ENCODE measurements around the gene SLC38A4.
"Not testable (repeated sequence)": the region's sequence is repeated elsewhere in the genome, so short reads cannot be mapped to it uniquely, and the experiment has no call there.

Gene SLC38A4

DNA sequence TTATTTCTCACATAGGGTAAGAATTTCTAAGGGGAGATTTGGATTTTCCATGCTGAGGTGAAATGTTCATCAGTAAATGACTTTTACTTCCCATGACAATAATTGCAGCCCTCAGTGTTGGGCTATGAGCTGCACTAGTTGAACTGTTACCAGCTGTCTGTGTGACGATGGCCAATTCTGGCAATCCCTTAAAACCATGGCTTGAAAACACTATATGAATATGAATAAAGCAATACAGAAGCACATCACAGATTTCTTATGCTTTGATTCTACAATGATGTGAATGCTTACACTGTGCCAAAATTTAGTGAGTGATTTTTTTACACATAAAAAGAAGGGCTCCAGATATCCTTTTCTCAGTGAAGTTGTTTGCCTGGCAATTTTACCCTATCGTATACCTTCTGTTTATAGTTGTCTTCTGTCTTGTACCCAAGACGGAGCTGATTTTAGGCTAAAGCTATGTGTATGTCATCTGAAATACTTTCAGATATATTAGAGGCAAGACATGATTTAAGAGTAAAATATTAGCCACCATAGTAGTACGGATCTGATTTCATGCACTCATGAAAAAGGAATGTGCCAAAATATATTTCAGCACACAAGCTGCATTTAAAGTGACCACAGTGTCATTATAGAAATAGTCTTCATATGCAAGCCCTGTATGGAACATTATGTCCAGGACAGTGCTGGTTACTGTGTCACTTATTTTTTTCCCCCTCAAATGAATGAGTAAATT lies 52.0 kb downstream of the SLC38A4 start:
- no peak for DNase-seq

DNA sequence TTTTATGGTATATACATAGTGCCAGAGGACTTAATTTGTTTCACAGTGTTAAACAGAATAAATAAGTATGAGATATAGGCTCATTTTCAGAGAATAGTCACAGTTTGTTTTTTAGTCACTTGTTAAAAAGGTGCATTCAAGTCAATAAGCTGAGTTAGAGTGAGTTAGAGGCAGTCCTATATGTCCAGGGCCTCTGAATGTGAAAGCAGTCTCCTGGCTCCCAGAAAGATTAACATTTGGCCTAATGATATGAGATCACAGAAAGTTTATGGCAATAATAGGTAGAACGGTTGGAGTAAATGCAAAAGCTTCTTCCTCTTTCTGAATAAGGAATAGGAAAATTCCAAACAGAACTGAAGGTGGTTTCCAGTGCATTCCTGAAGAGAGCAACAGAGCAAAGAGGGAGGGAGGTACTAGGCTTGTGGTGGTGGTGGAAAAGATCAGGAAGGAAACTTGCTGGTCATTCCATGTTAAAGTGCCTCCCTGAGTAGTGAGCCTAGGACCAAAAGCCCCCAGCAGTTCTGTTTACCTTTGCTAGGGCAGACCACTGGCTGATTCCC lies 54.4 kb downstream of the SLC38A4 start:
- DNase-seq = no peak

- DNase-seq = no peak
These were observed 55.2 kb downstream of the SLC38A4 start for GRCh38 chr12:46770501-46771183.

DNA sequence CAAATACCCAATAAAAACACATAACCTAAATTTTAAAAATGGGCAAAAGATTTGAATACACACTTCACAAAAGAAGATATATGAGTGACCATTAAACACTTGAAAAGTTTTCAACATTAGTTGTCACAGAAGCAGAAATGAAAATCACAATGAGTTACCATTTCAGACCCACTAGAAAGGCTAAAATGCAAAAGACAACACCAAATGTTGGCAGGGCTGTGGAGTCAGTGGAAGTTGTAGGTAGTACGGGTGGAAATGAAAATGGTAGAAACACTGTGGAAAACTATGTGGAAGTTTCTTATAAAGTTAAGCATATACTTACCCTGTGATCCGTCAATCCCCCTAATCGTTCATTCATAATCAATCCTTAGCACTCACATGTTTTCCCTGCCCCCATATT lies 61.8 kb downstream of the SLC38A4 start:
- DNase-seq = no peak

GRCh38 chr12:46763230-46763629 lies 62.6 kb downstream of the SLC38A4 start:
- no peak for DNase-seq

GRCh38 chr12:46754550-46754949 lies 71.2 kb downstream of the SLC38A4 start:
- no peak for DNase-seq

DNA sequence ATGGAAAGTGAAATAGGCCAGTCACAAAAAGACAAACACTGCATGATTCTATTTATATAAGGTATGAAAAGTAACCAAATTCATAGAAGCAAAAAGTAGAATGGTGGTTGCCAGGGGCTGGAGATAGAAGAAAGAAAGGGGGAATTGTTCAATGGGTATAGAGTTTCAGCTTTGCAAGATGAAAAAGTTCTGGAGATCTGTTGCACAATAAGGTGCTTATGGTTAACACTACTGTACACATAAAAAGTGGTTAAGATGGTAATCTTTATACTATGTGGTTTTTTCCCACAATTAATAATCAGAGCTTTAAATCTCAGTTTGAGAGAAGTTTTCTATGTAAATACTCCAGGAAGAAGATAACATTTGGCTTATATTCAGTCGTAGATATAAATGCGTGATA lies 73.4 kb downstream of the SLC38A4 start:
- no peak for DNase-seq

- no peak for DNase-seq
These were observed 74.6 kb downstream of the SLC38A4 start for GRCh38 chr12:46751173-46751572.

GRCh38 chr12:46749322-46749721 lies 76.5 kb downstream of the SLC38A4 start:
- no peak for DNase-seq

- no peak for DNase-seq
These were observed 81.5 kb downstream of the SLC38A4 start for GRCh38 chr12:46744283-46744682.

DNA sequence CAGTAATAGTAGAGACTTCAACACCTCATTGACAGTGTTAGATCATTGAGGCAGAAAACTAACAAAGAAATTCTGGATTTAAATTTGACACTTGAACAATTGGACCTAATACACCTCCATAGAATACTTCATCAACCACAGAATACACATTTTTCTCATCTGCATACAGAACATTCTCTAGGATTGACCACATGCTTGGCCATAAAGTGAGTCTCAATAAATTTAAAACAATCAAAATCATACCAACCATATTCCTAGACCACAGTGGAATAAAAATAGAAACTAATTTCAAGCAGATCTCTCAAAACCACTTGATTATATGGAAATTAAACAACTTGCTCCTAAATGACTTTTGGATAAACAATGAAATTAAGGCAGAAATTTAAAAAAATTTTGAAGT lies 82.3 kb downstream of the SLC38A4 start:
- no peak for DNase-seq

DNA sequence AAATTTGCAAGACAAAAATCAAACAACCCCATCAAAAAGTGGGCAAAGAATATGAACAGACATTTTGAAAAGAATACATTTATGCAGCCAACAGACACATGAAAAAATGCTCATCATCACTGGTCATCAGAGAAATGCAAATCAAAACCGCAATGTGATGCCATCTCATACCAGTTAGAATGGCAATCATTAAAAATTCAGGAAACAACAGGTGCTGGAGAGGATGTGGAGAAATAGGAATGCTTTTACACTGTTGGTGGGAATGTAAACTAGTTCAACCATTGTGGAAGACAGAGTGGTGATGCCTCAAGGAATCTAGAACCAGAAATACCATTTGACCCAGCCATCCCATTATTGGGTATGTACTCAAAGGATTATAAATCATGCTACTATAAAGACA lies 83.5 kb downstream of the SLC38A4 start:
- not testable (repeated sequence) for DNase-seq

DNA sequence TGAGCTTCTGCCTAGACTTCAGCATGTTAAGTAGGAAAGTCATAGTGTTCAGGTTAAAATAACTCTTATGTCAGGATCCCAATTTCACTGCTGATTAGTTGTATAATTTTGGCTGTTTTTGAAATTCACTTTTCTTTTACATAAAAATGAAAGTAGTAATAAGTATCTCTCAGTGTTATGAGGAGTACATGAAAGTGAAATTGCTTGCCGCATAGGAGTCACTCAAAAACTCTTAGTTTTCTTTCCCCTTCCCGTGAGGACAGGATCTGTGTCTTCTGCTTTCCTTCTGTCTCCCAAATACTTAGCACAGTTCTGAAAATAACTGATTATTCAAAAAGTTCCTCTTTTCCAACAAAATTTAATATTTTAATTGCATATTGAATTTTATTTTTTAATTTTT lies 100.5 kb downstream of the SLC38A4 start:
- DNase-seq = no peak

- DNase-seq = no peak
These were observed 102.0 kb downstream of the SLC38A4 start for GRCh38 chr12:46723629-46724419.

DNA sequence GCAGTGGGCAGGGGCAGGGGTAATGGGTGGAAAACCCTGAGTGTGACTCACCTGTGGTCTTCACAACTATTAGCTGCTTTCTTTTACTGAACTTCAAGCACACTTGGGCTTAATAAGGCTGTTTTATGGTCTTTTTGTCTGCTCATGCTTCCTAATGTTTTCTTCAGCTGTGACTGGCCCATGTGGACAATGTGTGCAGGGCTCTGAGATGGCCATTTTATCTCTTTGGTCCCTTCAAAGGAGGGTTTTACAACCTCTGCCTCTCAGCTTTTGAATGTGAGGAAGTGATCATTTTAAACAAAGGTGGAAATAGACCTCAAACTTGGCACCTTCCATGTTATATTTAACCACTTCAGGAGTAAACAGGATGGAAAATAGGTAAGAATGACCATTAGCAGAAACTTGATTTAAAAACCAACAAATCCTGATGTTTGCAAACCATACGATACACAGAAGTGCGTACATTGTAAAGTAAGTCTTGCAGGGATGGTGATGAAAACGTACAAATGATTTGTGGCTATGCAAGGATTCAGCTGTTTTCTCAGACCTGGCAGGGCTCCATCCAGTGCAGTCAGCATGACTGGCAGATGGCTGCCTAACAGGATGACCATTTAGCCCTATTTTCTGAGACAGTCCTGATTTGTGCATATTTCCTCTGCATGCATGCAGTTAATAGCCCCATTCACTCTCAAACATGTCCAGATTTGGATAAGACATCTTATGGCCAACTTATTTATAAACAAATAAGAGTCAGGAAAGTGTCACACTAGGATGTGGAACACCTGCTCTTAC lies 103.2 kb downstream of the SLC38A4 start:
- DNase-seq = no peak

DNA sequence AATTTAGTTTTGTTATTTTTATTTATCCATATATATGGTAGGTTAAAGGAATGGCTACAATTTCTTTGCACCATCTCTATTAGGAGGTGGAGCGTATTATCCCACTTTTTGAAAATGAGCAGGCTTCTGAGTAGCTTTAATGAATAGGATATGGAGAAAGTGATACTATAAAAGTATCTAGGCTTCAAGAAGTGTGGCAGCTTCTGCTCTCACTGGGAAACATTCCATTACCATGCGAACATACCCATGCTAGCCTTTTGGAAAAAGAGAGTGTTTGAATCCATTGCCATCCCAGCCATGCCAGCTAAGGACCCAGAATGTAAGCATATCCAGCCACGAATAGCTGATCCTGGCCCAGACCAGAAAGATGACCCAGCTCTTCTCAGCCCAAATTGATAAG lies 107.3 kb downstream of the SLC38A4 start:
- no peak for DNase-seq

DNA sequence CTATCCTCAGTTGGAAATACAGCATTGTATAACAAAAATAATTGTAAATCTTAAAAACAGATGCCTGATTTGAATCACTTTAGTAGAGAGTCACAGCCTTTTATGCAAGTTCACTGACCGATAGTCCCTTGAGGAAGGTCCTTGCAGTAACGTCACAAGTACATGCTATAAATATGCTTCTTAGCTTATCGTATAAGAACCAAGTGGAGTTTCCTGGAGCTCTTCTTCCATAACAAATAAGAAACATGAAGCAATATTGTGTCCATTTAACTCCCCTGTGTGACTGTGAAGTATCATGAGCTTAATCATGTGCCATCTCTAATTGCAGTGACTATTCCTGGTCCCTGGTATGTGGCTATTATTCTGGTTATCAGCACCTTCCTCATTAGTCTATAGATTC lies 107.9 kb downstream of the SLC38A4 start:
- DNase-seq = no peak

GRCh38 chr12:46717159-46717558 lies 108.6 kb downstream of the SLC38A4 start:
- no peak for DNase-seq
